GF-D8 (cell line): ENCODE measurements around the gene PPP6R3.

Source experiments
- DNase-seq: peaks from one replicate; lab custom pipeline; 2025; lab: John Stamatoyannopoulos, UW

The PPP6R3 gene, protein sequence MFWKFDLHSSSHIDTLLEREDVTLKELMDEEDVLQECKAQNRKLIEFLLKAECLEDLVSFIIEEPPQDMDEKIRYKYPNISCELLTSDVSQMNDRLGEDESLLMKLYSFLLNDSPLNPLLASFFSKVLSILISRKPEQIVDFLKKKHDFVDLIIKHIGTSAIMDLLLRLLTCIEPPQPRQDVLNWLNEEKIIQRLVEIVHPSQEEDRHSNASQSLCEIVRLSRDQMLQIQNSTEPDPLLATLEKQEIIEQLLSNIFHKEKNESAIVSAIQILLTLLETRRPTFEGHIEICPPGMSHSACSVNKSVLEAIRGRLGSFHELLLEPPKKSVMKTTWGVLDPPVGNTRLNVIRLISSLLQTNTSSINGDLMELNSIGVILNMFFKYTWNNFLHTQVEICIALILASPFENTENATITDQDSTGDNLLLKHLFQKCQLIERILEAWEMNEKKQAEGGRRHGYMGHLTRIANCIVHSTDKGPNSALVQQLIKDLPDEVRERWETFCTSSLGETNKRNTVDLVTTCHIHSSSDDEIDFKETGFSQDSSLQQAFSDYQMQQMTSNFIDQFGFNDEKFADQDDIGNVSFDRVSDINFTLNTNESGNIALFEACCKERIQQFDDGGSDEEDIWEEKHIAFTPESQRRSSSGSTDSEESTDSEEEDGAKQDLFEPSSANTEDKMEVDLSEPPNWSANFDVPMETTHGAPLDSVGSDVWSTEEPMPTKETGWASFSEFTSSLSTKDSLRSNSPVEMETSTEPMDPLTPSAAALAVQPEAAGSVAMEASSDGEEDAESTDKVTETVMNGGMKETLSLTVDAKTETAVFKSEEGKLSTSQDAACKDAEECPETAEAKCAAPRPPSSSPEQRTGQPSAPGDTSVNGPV

DNA sequence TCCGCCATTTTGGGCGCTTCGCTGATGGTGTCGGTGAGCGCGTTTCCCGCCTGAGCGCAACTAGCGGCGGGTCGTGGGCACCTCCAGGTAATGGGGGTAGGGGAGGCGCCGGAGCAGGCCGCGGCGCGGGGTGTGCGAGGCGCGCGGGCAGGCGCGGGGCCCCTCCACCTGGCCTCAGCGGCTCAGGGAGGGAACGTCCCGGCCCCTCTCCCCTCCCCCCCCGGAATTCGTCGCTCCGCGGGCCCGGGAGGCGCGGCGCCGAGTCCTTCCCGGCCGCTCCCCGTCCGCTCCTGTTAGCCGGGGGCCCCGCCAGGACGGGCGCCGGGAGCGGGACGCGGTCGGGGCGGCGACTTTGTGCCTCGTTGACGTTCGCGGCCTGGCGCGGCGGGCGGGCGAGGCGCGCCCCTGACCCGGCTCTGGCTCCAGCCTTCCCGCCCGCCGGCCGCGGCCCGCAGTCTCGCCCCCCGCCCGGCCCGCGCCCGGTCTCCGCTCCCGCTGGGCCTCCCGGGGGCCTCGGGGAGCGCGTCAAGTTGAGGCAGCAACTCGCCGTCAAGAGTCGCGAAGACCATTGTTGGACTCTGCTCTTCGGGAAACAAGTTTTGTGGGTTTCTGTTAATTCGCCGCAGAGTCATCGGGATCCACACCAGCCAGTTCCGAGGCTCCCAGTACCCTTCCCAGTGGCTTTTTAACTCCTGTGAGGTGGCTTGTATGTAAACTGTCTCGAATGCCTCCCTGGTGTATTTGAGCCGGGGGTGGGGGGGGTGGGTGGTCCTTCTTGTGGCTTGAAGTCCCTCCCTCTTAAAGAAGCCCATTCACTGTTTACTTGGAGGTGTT is at the start of gene PPP6R3:
Gene PPP6R3 (plus strand): TSS at position 12 of the 834 bp plus-strand sequence. CDS start 76,913 bp downstream, outside the sequence.
- DNase-seq: no peak

DNA sequence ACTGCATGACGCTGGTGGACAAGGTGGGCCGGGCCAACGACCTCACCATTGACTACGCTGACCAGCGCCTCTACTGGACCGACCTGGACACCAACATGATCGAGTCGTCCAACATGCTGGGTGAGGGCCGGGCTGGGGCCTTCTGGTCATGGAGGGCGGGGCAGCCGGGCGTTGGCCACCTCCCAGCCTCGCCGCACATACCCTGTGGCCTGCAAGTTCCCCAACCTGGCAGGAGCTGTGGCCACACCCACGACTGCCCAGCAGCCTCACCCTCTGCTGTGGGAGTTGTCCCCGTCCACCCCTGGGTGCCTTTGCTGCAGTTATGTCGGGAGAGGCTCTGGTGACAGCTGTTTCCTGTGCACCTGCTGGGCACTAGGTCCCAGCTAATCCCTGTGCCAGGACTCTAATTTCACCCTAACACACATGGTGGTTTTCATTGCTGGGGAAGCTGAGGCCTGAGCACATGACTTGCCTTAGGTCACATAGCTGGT is 49.0 kb upstream of the PPP6R3 start:
- DNase-seq: no peak

GRCh38 chr11:68412593-68413475 is 47.7 kb upstream of the PPP6R3 start:
- no peak for DNase-seq

- no peak for DNase-seq
Measured at GRCh38 chr11:68413591-68413999, 47.0 kb upstream of the PPP6R3 start.

- no peak for DNase-seq
Measured at GRCh38 chr11:68414496-68415221, 45.9 kb upstream of the PPP6R3 start.

- DNase-seq: no peak
Measured at GRCh38 chr11:68416070-68416578, 44.4 kb upstream of the PPP6R3 start.

DNA sequence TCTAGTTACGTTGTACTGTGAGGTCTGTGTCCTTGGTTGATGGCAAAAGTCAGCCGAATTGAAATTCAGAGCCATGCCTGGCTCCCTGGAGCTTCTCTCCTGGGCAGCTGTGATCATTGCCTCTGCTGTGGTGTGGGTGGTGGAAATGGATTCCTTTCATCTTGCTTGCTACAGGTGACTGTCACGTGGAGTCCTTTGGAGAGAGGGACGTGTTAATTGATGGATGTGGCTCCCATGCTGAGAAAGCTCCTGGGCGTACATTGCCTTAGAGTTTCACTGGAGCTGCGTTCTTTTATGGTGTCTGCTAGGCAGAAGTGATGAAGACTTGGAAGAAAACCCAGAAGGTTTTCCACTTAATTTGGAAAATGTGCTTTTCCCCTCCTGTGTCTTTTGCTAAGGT is 41.9 kb upstream of the PPP6R3 start:
- no peak for DNase-seq

GRCh38 chr11:68420171-68420570 is 40.4 kb upstream of the PPP6R3 start:
- no peak for DNase-seq

DNA sequence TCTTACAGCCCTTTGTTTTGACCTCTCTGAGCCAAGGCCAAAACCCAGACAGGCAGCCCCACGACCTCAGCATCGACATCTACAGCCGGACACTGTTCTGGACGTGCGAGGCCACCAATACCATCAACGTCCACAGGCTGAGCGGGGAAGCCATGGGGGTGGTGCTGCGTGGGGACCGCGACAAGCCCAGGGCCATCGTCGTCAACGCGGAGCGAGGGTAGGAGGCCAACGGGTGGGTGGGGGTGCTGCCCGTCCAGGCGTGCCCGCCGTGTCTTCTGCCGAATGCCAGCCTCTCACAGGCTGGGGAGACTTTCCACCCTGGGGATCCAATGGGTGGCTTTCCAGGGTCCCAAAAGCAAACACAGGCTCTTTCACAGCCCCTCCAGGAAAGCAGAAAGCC is 37.1 kb upstream of the PPP6R3 start:
- no peak for DNase-seq

DNA sequence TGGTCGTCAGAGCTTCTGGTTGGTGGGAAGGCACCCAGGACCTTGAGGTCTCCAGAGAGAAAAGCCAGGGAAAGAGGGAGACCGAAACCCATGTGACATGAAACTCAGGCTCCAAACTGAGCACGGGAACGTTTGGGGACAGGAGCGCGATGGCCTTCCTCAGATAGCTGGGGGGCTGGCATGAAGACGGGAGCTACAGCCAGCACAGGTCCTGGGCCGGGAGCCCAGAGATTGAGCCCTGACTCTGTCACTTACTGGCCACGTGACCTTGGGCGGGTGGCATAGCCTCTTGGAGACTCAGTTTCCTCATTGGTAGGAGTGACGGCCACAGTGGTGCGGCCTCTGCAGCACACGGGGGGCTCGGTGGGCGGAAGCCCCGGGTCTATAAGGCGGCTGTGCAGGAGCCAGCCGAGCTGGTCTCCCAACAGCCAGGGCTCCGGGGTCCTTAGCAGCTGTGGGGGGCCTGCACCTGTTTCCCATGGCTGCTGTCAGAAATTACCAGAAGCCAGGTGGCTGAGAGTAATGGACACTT is 36.4 kb upstream of the PPP6R3 start:
- no peak for DNase-seq

DNA sequence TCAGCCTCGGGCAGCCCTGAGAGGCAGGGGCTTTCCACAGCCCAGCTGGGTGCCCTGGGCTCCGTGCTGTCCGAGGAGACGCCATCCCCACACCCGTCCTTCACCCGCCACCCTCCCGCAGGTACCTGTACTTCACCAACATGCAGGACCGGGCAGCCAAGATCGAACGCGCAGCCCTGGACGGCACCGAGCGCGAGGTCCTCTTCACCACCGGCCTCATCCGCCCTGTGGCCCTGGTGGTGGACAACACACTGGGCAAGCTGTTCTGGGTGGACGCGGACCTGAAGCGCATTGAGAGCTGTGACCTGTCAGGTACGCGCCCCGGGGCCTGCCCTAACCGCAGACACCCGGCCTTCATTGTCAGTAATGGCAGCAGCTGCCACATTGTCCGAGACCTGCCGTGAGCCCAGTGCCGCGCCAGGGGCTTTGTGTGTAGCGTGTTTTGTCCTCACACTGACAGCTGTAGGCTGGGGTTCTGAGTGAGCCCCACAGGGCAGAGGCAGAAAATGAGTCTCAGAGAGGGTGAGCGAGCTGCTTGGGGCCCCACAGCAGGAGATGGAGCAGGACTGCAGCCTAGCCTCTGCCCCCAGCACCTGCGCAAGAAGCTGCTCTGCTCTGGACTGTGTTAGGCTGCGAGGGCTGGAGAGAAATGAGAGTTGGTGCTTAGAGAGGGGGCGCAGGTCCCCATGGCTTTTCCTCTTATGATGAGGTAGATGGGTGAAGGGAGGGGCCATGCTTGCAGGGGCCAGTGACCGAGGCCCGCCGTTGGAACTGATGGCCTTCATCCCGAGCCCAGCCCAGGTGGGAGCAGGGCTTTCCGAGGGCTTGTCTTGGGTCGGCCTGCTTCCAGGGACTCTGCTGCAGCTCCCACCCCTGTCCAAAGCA is 35.3 kb upstream of the PPP6R3 start:
- DNase-seq: no peak

GRCh38 chr11:68425866-68426380 is 34.6 kb upstream of the PPP6R3 start:
- DNase-seq: no peak

DNA sequence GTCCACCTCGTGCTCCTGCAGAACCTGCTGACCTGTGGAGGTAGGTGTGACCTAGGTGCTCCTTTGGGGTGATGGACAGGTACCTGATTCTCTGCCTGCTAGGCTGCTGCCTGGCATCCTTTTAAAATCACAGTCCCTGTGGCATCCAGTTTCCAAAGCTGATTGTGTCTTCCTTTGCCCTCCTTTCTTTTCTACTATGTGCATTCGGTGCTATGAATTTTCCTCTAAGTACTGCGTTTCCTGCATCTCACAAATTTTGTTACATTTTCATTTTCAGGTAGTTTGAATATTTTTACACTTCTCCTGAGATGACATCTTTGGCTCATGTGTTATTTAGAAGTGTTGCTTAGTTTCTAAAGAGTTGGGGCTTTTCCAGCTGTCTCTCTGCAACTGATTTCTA is 30.9 kb upstream of the PPP6R3 start:
- no peak for DNase-seq

DNA sequence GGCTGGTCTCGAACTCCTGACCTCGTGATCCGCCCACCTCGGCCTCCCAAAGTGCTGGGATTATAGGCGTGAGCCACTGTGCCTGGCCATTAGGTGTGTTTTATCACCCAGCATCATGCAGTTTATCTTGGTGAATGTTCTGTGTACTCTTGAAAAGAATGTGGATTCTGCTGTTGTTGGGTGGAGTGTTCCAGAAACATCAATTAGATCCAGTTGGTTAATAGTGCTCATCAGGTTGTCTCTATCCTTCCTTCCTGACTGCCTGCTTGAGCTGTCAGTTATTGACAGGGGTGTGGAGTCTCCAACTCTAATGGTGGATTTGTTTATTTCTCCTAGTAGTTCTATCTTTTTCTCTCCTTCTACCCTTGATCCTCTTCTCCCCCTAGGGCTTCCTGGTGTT is 30.2 kb upstream of the PPP6R3 start:
- DNase-seq: no peak

- no peak for DNase-seq
Measured at GRCh38 chr11:68430801-68431200, 29.8 kb upstream of the PPP6R3 start.

DNA sequence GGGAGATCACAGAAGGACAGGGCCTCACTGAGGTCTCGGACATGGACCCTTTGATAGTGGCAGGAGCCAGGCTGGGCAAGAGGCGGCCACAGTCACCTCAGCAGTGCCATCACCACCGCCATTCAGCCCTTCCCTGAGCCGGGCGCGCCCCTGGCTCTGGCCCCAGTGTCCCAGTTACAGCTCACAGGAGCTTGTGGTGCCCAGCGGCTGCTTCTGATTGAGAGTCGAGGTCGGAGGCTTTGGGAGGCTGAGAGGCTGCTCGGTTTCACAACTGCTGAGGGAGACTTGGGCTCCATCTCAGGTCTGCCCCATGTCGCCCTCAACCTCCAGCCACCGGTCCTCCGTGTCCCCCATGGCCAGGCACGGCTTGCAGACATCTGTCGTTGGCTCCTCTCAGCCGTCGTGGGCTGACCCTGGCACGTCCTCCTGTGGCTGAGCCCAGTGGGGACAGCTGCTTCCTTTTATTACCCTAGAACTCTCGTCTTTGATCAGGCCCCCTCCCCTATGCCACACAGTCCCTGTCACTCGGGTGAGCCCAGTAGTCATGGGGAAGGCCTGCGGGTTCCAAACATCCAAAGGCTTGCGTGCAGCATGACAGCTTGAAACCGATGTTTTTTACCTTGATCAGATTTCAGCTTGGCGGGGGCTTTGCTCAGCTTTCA is 28.4 kb upstream of the PPP6R3 start:
- DNase-seq: no peak

GRCh38 chr11:68432874-68433273 is 27.7 kb upstream of the PPP6R3 start:
- DNase-seq: no peak

DNA sequence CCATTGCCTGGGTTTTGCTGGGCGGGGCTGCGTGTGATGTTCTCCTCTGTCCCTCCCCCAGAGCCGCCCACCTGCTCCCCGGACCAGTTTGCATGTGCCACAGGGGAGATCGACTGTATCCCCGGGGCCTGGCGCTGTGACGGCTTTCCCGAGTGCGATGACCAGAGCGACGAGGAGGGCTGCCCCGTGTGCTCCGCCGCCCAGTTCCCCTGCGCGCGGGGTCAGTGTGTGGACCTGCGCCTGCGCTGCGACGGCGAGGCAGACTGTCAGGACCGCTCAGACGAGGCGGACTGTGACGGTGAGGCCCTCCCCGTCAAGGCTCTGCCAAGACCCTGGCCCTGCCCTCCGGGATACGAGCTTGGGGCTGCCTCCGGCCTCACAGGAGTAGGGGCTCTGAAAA is 27.0 kb upstream of the PPP6R3 start:
- DNase-seq: no peak
